Astrocyte (in vitro differentiated cells and primary cell): Measurements from ENCODE around the gene IL18RAP. TPM values are rescaled to one million over a fixed set of nuclear protein-coding genes. Genes with fewer than 3 reads are reported as not detected.

ENCODE experiments used
- DNase-seq: peaks from one replicate; pipeline ENCODE4 v3.0.0-alpha.2; 2010; ENCODE audit warnings: low read depth
- FAIRE-seq: peaks from 2 replicates; lab custom pipeline; 2011; peaks lifted over from hg19 to GRCh38; lab: Jason Lieb, UNC
- H2AFZ ChIP-seq: 2 replicates; pipeline ENCODE4 v1.6.0; 2012; ENCODE audit warnings: low read depth, low read length, inconsistent platforms
- H3K27ac ChIP-seq: 2 replicates; pipeline ENCODE4 v1.5.1; 2011; ENCODE audit warnings: low read depth, low read length, inconsistent platforms
- H3K27me3 ChIP-seq: 2 replicates; pipeline ENCODE4 v1.6.0; 2011; ENCODE audit warnings: low read length, inconsistent platforms; ENCODE audit not compliant: insufficient read depth
- H3K36me3 ChIP-seq: 2 replicates; pipeline ENCODE4 v1.5.1; 2011; ENCODE audit warnings: low read length, inconsistent platforms; ENCODE audit not compliant: insufficient read depth
- H3K4me1 ChIP-seq: 2 replicates; pipeline ENCODE4 v1.5.1; 2011; ENCODE audit warnings: low read length, inconsistent platforms; ENCODE audit not compliant: insufficient read depth
- H3K4me2 ChIP-seq: 2 replicates; pipeline ENCODE4 v1.6.0; 2012; ENCODE audit warnings: low read length, inconsistent platforms
- H3K4me3 ChIP-seq: 2 replicates; pipeline ENCODE4 v1.5.1; 2011; ENCODE audit warnings: low read depth, mild to moderate bottlenecking, low read length, inconsistent platforms; ENCODE audit not compliant: insufficient read depth
- H3K79me2 ChIP-seq: 2 replicates; pipeline ENCODE4 v1.6.0; 2012; ENCODE audit warnings: mild to moderate bottlenecking, low read length, inconsistent platforms; ENCODE audit not compliant: insufficient read depth
- H3K9ac ChIP-seq: 2 replicates; pipeline ENCODE4 v1.6.0; 2012; ENCODE audit warnings: mild to moderate bottlenecking, low read length, inconsistent platforms
- H3K9me3 ChIP-seq: 2 replicates; pipeline ENCODE4 v1.5.1; 2012; ENCODE audit warnings: low read depth, mild to moderate bottlenecking, low read length, inconsistent platforms; ENCODE audit not compliant: insufficient read depth
- H4K20me1 ChIP-seq: 2 replicates; pipeline ENCODE4 v1.6.0; 2012; ENCODE audit warnings: low read length, inconsistent platforms; ENCODE audit not compliant: insufficient read depth
- H3K27ac Mint-ChIP-seq: one replicate; pipeline ENCODE4 v1.8.0; 2021; ENCODE audit warnings: mild to moderate bottlenecking, mixed read lengths; ENCODE audit not compliant: unreplicated experiment
- H3K27me3 Mint-ChIP-seq: one replicate; pipeline ENCODE4 v1.8.0; 2021; ENCODE audit warnings: low read depth, mixed read lengths; ENCODE audit not compliant: unreplicated experiment
- H3K36me3 Mint-ChIP-seq: one replicate; pipeline ENCODE4 v1.8.0; 2021; ENCODE audit warnings: low read depth, mixed read lengths; ENCODE audit not compliant: unreplicated experiment
- H3K4me1 Mint-ChIP-seq: one replicate; pipeline ENCODE4 v1.8.0; 2021; ENCODE audit warnings: low read depth, mixed read lengths; ENCODE audit not compliant: unreplicated experiment
- H3K4me3 Mint-ChIP-seq: one replicate; pipeline ENCODE4 v1.8.0; 2021; ENCODE audit warnings: mild to moderate bottlenecking, moderate library complexity, mixed read lengths; ENCODE audit not compliant: unreplicated experiment
- H3K9me3 Mint-ChIP-seq: one replicate; pipeline ENCODE4 v1.8.0; 2021; ENCODE audit warnings: mild to moderate bottlenecking, mixed read lengths; ENCODE audit not compliant: unreplicated experiment
- EZH2 ChIP-seq: IDR thresholded peaks from 2 replicates; pipeline ENCODE4 v1.6.1; 2012; ENCODE audit warnings: mild to moderate bottlenecking, low read length, inconsistent platforms; ENCODE audit not compliant: insufficient read depth
- total RNA-seq: library from RNA; stranded (reverse); gene quantifications from 2 replicates; pipeline ENCODE4 v1.2.1, GENCODE V29; 2021
- TF ChIP-seq, protein P1 (sequence below): IDR thresholded peaks from 2 replicates; pipeline ENCODE4 v1.5.1; 2011; ENCODE audit warnings: low read depth, mild to moderate bottlenecking, inconsistent platforms, low read length, moderate library complexity; ENCODE audit not compliant: insufficient read depth

The IL18RAP gene
- total RNA-seq, 1 donor from 2014 or later, result not detected

- Mint-ChIP-seq H3K4me1 (no peaks in the 10 kb centered on the region), H3K27ac (no peak overlapping the region)
- peaks cover 11% of the 10 kb centered on the region for H3K27me3 ChIP-seq
Measured at GRCh38 chr2:102428573-102428972, 5.6 kb downstream of the IL18RAP start.

DNA sequence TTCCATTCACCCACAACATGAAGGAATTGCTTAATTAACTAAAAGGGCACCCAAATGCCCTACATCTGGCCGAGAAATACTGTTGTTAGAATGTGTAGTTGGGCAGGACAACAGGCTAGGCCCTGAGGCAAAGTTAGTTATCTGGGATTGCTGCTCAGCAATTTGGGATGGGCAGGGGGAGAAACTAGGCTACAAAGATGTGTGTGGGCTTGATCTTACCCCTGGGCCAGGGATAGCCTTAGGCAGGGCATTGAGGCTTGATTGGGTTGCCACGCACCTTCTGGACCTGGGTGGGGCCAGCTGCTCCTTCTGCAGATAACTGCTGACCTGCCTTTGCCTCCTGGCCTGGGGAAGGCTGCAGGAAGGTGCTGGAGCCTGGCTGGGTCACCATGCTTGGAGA lies 9.4 kb downstream of the IL18RAP start:
- Histone ChIP-seq H3K4me2 (no peak overlapping the region), H3K9me3 (no peaks in the 10 kb centered on the region), H3K27me3 (no peaks in the 10 kb centered on the region), H3K4me1 (peaks cover 3% of the 10 kb centered on the region), H3K79me2 (no peaks in the 10 kb centered on the region), H2AFZ (no peak overlapping the region), H3K9ac (no peak overlapping the region), H3K4me3 (no peak overlapping the region), H4K20me1 (no peaks in the 10 kb centered on the region), H3K36me3 (no peaks in the 10 kb centered on the region), H3K27ac (no peak overlapping the region)
- no peak for TF ChIP-seq EZH2
- TF ChIP-seq, protein P1, sequence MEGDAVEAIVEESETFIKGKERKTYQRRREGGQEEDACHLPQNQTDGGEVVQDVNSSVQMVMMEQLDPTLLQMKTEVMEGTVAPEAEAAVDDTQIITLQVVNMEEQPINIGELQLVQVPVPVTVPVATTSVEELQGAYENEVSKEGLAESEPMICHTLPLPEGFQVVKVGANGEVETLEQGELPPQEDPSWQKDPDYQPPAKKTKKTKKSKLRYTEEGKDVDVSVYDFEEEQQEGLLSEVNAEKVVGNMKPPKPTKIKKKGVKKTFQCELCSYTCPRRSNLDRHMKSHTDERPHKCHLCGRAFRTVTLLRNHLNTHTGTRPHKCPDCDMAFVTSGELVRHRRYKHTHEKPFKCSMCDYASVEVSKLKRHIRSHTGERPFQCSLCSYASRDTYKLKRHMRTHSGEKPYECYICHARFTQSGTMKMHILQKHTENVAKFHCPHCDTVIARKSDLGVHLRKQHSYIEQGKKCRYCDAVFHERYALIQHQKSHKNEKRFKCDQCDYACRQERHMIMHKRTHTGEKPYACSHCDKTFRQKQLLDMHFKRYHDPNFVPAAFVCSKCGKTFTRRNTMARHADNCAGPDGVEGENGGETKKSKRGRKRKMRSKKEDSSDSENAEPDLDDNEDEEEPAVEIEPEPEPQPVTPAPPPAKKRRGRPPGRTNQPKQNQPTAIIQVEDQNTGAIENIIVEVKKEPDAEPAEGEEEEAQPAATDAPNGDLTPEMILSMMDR, result no peak
- Mint-ChIP-seq H3K27ac (no peak overlapping the region), H3K36me3 (no peaks in the 10 kb centered on the region), H3K4me1 (peaks cover 27% of the 10 kb centered on the region), H3K9me3 (no peaks in the 10 kb centered on the region), H3K4me3 (no peak overlapping the region), H3K27me3 (no peaks in the 10 kb centered on the region)
- FAIRE-seq, result no peak
- no peak for DNase-seq

More at GRCh38 chr2:102428573-102428972, 5.6 kb downstream of the IL18RAP start:
- no peak overlapping the region for H3K4me3 ChIP-seq
- H3K27ac ChIP-seq, result no peak overlapping the region
- no peak for TF ChIP-seq EZH2
- TF ChIP-seq, protein P1, result no peak
- H4K20me1 ChIP-seq, result no peaks in the 10 kb centered on the region
- Mint-ChIP-seq H3K9me3 (no peaks in the 10 kb centered on the region), H3K4me3 (no peak overlapping the region), H3K36me3 (no peaks in the 10 kb centered on the region), H3K27me3 (peaks cover 4% of the 10 kb centered on the region)
- no peak overlapping the region for H2AFZ ChIP-seq
- H3K4me1 ChIP-seq, result no peaks in the 10 kb centered on the region
- DNase-seq (no peak), FAIRE-seq (no peak)
- H3K36me3 ChIP-seq, result no peaks in the 10 kb centered on the region
- H3K4me2 ChIP-seq, result no peak overlapping the region
- no peak overlapping the region for H3K9ac ChIP-seq
- no peaks in the 10 kb centered on the region for H3K9me3 ChIP-seq
- H3K79me2 ChIP-seq, result no peaks in the 10 kb centered on the region

GRCh38 chr2:102433973-102434654 lies 11.2 kb downstream of the IL18RAP start:
- H3K4me3 Mint-ChIP-seq, result no peak overlapping the region
- Histone ChIP-seq H3K9ac (no peak overlapping the region), H3K27me3 (no peaks in the 10 kb centered on the region), H3K36me3 (no peaks in the 10 kb centered on the region), H3K4me3 (no peak overlapping the region), H3K4me1 (peaks cover 5% of the 10 kb centered on the region), H3K4me2 (no peak overlapping the region), H2AFZ (no peak overlapping the region), H3K79me2 (no peaks in the 10 kb centered on the region), H3K27ac (no peak overlapping the region), H4K20me1 (no peaks in the 10 kb centered on the region), H3K9me3 (no peaks in the 10 kb centered on the region)
- peaks cover 27% of the 10 kb centered on the region for H3K4me1 Mint-ChIP-seq
- FAIRE-seq (no peak), DNase-seq (no peak)
- H3K9me3 Mint-ChIP-seq, result no peaks in the 10 kb centered on the region
- TF ChIP-seq, protein P1, result no peak
- TF ChIP-seq EZH2, result no peak
- H3K36me3 Mint-ChIP-seq, result no peaks in the 10 kb centered on the region
- no peaks in the 10 kb centered on the region for H3K27me3 Mint-ChIP-seq
- no peak overlapping the region for H3K27ac Mint-ChIP-seq
